ENCODE data around the gene HARBI1.
A peak's percentile ranks its signal among the peaks of the same experiment; 100 is the strongest.

The HARBI1 gene

GRCh38 chr11:46617134-46617971 is at the start of gene HARBI1, which contains the start of gene ATG13:
TSS of gene HARBI1 (minus strand) at chr11:46617227. CDS start at chr11:46616237, 990 bp downstream.
TSS of gene ATG13 (plus strand) at chr11:46617553. CDS start at chr11:46644292, 26,739 bp downstream.
- peak; percentile 94 for DNase-seq (ENCODE audit: low read depth)

- no peak for DNase-seq (ENCODE audit: low read depth)
Measured at GRCh38 chr11:46666516-46666915, 49.5 kb upstream of the HARBI1 start.

GRCh38 chr11:46665356-46665755 is 48.3 kb upstream of the HARBI1 start:
- no peak for DNase-seq (ENCODE audit: low read depth)

GRCh38 chr11:46664612-46665011 is 47.6 kb upstream of the HARBI1 start:
- DNase-seq (ENCODE audit: low read depth) = no peak

GRCh38 chr11:46663277-46663940 is 46.4 kb upstream of the HARBI1 start:
- no peak for DNase-seq (ENCODE audit: low read depth)

- no peak for DNase-seq (ENCODE audit: low read depth)
Measured at GRCh38 chr11:46662366-46662765, 45.3 kb upstream of the HARBI1 start.

- no peak for DNase-seq (ENCODE audit: low read depth)
Measured at GRCh38 chr11:46661836-46662235, 44.8 kb upstream of the HARBI1 start.

GRCh38 chr11:46659908-46660307 is 42.9 kb upstream of the HARBI1 start:
- no peak for DNase-seq (ENCODE audit: low read depth)

- DNase-seq (ENCODE audit: low read depth) = no peak
Measured at GRCh38 chr11:46658259-46658658, 41.2 kb upstream of the HARBI1 start.

- DNase-seq (ENCODE audit: low read depth) = no peak
Measured at GRCh38 chr11:46657186-46657585, 40.2 kb upstream of the HARBI1 start.

GRCh38 chr11:46655631-46656030 is 38.6 kb upstream of the HARBI1 start:
- DNase-seq (ENCODE audit: low read depth) = no peak

- no peak for DNase-seq (ENCODE audit: low read depth)
Measured at GRCh38 chr11:46649180-46649738, 32.2 kb upstream of the HARBI1 start.

GRCh38 chr11:46643986-46644385 is 27.0 kb upstream of the HARBI1 start:
- no peak for DNase-seq (ENCODE audit: low read depth)

GRCh38 chr11:46643531-46643930 is 26.5 kb upstream of the HARBI1 start:
- no peak for DNase-seq (ENCODE audit: low read depth)

GRCh38 chr11:46642627-46643335 is 25.8 kb upstream of the HARBI1 start:
- no peak for DNase-seq (ENCODE audit: low read depth)

GRCh38 chr11:46641639-46642038 is 24.6 kb upstream of the HARBI1 start:
- DNase-seq (ENCODE audit: low read depth) = no peak

GRCh38 chr11:46640036-46640788 is 23.2 kb upstream of the HARBI1 start:
- no peak for DNase-seq (ENCODE audit: low read depth)

- no peak for DNase-seq (ENCODE audit: low read depth)
Measured at GRCh38 chr11:46639197-46639839, 22.3 kb upstream of the HARBI1 start.

GRCh38 chr11:46637546-46637945 is 20.5 kb upstream of the HARBI1 start:
- no peak for DNase-seq (ENCODE audit: low read depth)

GRCh38 chr11:46635557-46636139 is 18.6 kb upstream of the HARBI1 start:
- no peak for DNase-seq (ENCODE audit: low read depth)

Data from activated T-cell treated with anti-CD3 and anti-CD28 coated beads for 48 hours (primary cell).